CD8-positive, alpha-beta memory T cell (primary cell): ENCODE results near the gene U2AF1. TPM values are rescaled to one million over a fixed set of nuclear protein-coding genes. Genes with fewer than 3 reads are reported as not detected.
"Not testable (repeated sequence)": the region's sequence is repeated elsewhere in the genome, so short reads cannot be mapped to it uniquely, and the experiment has no call there.

ENCODE experiments used
- CTCF ChIA-PET: fragments of 350-600 bp; sonication (Branson Sonifier 250); formaldehyde crosslinking; loops from one replicate; lab custom pipeline; 2021; ENCODE audit warnings: antibody characterized with exemption; lab: Charles Lee
- POLR2A ChIA-PET: fragments of 350-600 bp; sonication (Branson Sonifier 250); formaldehyde crosslinking; loops from one replicate; lab custom pipeline; 2021; ENCODE audit warnings: antibody characterized with exemption; lab: Charles Lee
- DNase-seq, 5 donors: peaks; one replicate each; pipeline versions ENCODE4 v3.0.0 to v3.0.0-alpha.2; 2020 to 2022; ENCODE audit warnings: mixed read lengths in 1 of 5
- H3K27ac ChIP-seq: one replicate; pipeline ENCODE4 v1.7.0; 2013; ENCODE audit warnings: low read depth, mild to moderate bottlenecking, low read length, moderate library complexity
- H3K27me3 ChIP-seq: 2 replicates; pipeline ENCODE4 v1.7.0; 2013; ENCODE audit warnings: low read length, mild to moderate bottlenecking; ENCODE audit not compliant: insufficient read depth, poor library complexity, severe bottlenecking
- H3K36me3 ChIP-seq: 2 replicates; pipeline ENCODE4 v1.7.0; 2013; ENCODE audit warnings: mild to moderate bottlenecking, low read length, moderate library complexity; ENCODE audit not compliant: insufficient read depth
- H3K4me1 ChIP-seq: 2 replicates; pipeline ENCODE4 v1.7.0; 2013; ENCODE audit warnings: mild to moderate bottlenecking, low read length, moderate library complexity; ENCODE audit not compliant: insufficient read depth
- H3K4me3 ChIP-seq: 2 replicates; pipeline ENCODE4 v1.7.0; 2013; ENCODE audit warnings: mild to moderate bottlenecking, low read length
- H3K9me3 ChIP-seq: 2 replicates; pipeline ENCODE4 v1.7.0; 2013; ENCODE audit warnings: mild to moderate bottlenecking, low read length
- H3K27ac Mint-ChIP-seq, 8 donors: one replicate each; pipeline ENCODE4 v1.8.0; 2020 to 2021; ENCODE audit warnings: mixed read lengths in 8 of 8, mild to moderate bottlenecking in 6 of 8, inconsistent platforms in 3 of 8, moderate library complexity in 3 of 8
- H3K27me3 Mint-ChIP-seq, 2 donors: one replicate each; pipeline ENCODE4 v1.8.0; 2020 to 2021; ENCODE audit warnings: mixed read lengths in 2 of 2, mild to moderate bottlenecking in 1 of 2, moderate library complexity in 1 of 2
- H3K36me3 Mint-ChIP-seq, 3 donors: one replicate each; pipeline ENCODE4 v1.8.0; 2020 to 2021; ENCODE audit warnings: mixed read lengths in 3 of 3, inconsistent platforms in 1 of 3, mild to moderate bottlenecking in 1 of 3
- H3K4me1 Mint-ChIP-seq, 3 donors: one replicate each; pipeline ENCODE4 v1.8.0; 2020 to 2021; ENCODE audit warnings: mixed read lengths in 3 of 3, inconsistent platforms in 1 of 3, mild to moderate bottlenecking in 1 of 3
- H3K4me3 Mint-ChIP-seq, 7 donors: one replicate each; pipeline ENCODE4 v1.8.0; 2020 to 2021; ENCODE audit warnings: mixed read lengths in 7 of 7, mild to moderate bottlenecking in 6 of 7, moderate library complexity in 4 of 7, inconsistent platforms in 2 of 7
- H3K9me3 Mint-ChIP-seq, 5 donors: one replicate each; pipeline ENCODE4 v1.8.0; 2020 to 2022; ENCODE audit warnings: mixed read lengths in 5 of 5, mild to moderate bottlenecking in 3 of 5, moderate library complexity in 2 of 5, inconsistent platforms in 1 of 5
- polyA plus RNA-seq: library from polyadenylated mRNA; unstranded; fragments of 300-500 nt; fragmentation: Illumina TruSeq; gene quantifications from one replicate; pipeline ENCODE4 v1.2.3, GENCODE V29; 2021
- total RNA-seq, 2 experiments: library from RNA; stranded (reverse); gene quantifications; one replicate each; pipeline ENCODE4 v1.2.3, GENCODE V29; 2021

U2AF1 gene
- total and polyA plus RNA-seq, 3 experiments from 2014 or later = 15.0 to 58.0 (median 16.3) TPM

GRCh38 chr21:43115956-43116355 lies 8.6 kb upstream of the U2AF1 start:
- CTCF ChIA-PET, H3K36me3 ChIP-seq, POLR2A ChIA-PET, H3K27ac ChIP-seq, H3K9me3 ChIP-seq, H3K27ac Mint-ChIP-seq, H3K4me1 Mint-ChIP-seq, H3K4me1 ChIP-seq, H3K9me3 Mint-ChIP-seq, DNase-seq, H3K36me3 Mint-ChIP-seq, H3K27me3 ChIP-seq, H3K27me3 Mint-ChIP-seq, H3K4me3 Mint-ChIP-seq, H3K4me3 ChIP-seq: not testable (repeated sequence)

- H3K4me3 ChIP-seq, H3K4me1 Mint-ChIP-seq, H3K27ac ChIP-seq, CTCF ChIA-PET, DNase-seq, H3K36me3 ChIP-seq, H3K27me3 ChIP-seq, H3K9me3 ChIP-seq, POLR2A ChIA-PET, H3K4me1 ChIP-seq, H3K4me3 Mint-ChIP-seq, H3K36me3 Mint-ChIP-seq, H3K27ac Mint-ChIP-seq, H3K27me3 Mint-ChIP-seq, H3K9me3 Mint-ChIP-seq: not testable (repeated sequence)
Observed at GRCh38 chr21:43114483-43114882, 7.1 kb upstream of the U2AF1 start.

- H3K4me1 Mint-ChIP-seq, H3K4me3 Mint-ChIP-seq, H3K27ac ChIP-seq, H3K27ac Mint-ChIP-seq, H3K9me3 ChIP-seq, POLR2A ChIA-PET, H3K36me3 Mint-ChIP-seq, CTCF ChIA-PET, H3K27me3 ChIP-seq, H3K4me1 ChIP-seq, H3K27me3 Mint-ChIP-seq, H3K4me3 ChIP-seq, DNase-seq, H3K9me3 Mint-ChIP-seq, H3K36me3 ChIP-seq: not testable (repeated sequence)
Observed at GRCh38 chr21:43109006-43109405, 1.6 kb upstream of the U2AF1 start.

GRCh38 chr21:43108177-43108576 lies 807 bp upstream of the U2AF1 start:
- H3K4me3 ChIP-seq, H3K27me3 Mint-ChIP-seq, H3K36me3 ChIP-seq, H3K9me3 ChIP-seq, H3K36me3 Mint-ChIP-seq, H3K27ac ChIP-seq, CTCF ChIA-PET, H3K27me3 ChIP-seq, H3K4me3 Mint-ChIP-seq, POLR2A ChIA-PET, H3K9me3 Mint-ChIP-seq, DNase-seq, H3K27ac Mint-ChIP-seq, H3K4me1 Mint-ChIP-seq, H3K4me1 ChIP-seq: not testable (repeated sequence)

- H3K36me3 Mint-ChIP-seq, H3K4me1 Mint-ChIP-seq, CTCF ChIA-PET, DNase-seq, POLR2A ChIA-PET, H3K4me3 Mint-ChIP-seq, H3K4me3 ChIP-seq, H3K27ac Mint-ChIP-seq, H3K27me3 ChIP-seq, H3K27ac ChIP-seq, H3K9me3 Mint-ChIP-seq, H3K9me3 ChIP-seq, H3K4me1 ChIP-seq, H3K27me3 Mint-ChIP-seq, H3K36me3 ChIP-seq: not testable (repeated sequence)
Observed at GRCh38 chr21:43107794-43108137, 396 bp upstream of the U2AF1 start.

- H3K4me1 Mint-ChIP-seq, H3K27ac Mint-ChIP-seq, H3K36me3 Mint-ChIP-seq, CTCF ChIA-PET, H3K4me3 ChIP-seq, H3K9me3 ChIP-seq, DNase-seq, H3K36me3 ChIP-seq, H3K9me3 Mint-ChIP-seq, H3K27ac ChIP-seq, H3K27me3 Mint-ChIP-seq, H3K4me3 Mint-ChIP-seq, POLR2A ChIA-PET, H3K27me3 ChIP-seq, H3K4me1 ChIP-seq: not testable (repeated sequence)
Observed at GRCh38 chr21:43104642-43105041, 2.7 kb downstream of the U2AF1 start.

GRCh38 chr21:43102281-43102680 lies 5.1 kb downstream of the U2AF1 start:
- H3K9me3 ChIP-seq, H3K4me3 Mint-ChIP-seq, H3K27me3 ChIP-seq, POLR2A ChIA-PET, H3K36me3 ChIP-seq, H3K27ac ChIP-seq, H3K4me1 ChIP-seq, H3K27me3 Mint-ChIP-seq, H3K4me3 ChIP-seq, H3K27ac Mint-ChIP-seq, H3K4me1 Mint-ChIP-seq, H3K9me3 Mint-ChIP-seq, DNase-seq, CTCF ChIA-PET, H3K36me3 Mint-ChIP-seq: not testable (repeated sequence)

- H3K27ac ChIP-seq, CTCF ChIA-PET, H3K36me3 ChIP-seq, POLR2A ChIA-PET, H3K36me3 Mint-ChIP-seq, H3K4me3 ChIP-seq, H3K4me1 ChIP-seq, H3K9me3 ChIP-seq, H3K27me3 Mint-ChIP-seq, H3K9me3 Mint-ChIP-seq, H3K27ac Mint-ChIP-seq, H3K4me3 Mint-ChIP-seq, DNase-seq, H3K4me1 Mint-ChIP-seq, H3K27me3 ChIP-seq: not testable (repeated sequence)
Observed at GRCh38 chr21:43101676-43102075, 5.7 kb downstream of the U2AF1 start.

GRCh38 chr21:43101000-43101399 lies 6.4 kb downstream of the U2AF1 start:
- CTCF ChIA-PET, H3K36me3 Mint-ChIP-seq, H3K4me1 Mint-ChIP-seq, H3K27ac Mint-ChIP-seq, H3K9me3 Mint-ChIP-seq, H3K4me3 Mint-ChIP-seq, H3K9me3 ChIP-seq, H3K27me3 Mint-ChIP-seq, DNase-seq, H3K27ac ChIP-seq, H3K4me1 ChIP-seq, POLR2A ChIA-PET, H3K27me3 ChIP-seq, H3K36me3 ChIP-seq, H3K4me3 ChIP-seq: not testable (repeated sequence)
